SU-DHL-6 (cell line): ENCODE measurements around the gene MNS1.

ENCODE experiments used
- H2AFZ ChIP-seq: fragments of 200-600 bp; sonication (generic); 2 replicates; pipeline ENCODE4 v1.6.1; 2014; ENCODE audit warnings: low read depth, mild to moderate bottlenecking, moderate library complexity, mixed read lengths, antibody characterized with exemption, low read length; ENCODE audit not compliant: severe bottlenecking
- H3F3A ChIP-seq: fragments of 200-600 bp; shearing (Covaris generic); 2 replicates; pipeline ENCODE4 v1.6.0; 2016; ENCODE audit warnings: antibody characterized with exemption, mild to moderate bottlenecking; ENCODE audit not compliant: insufficient read depth
- H3K27ac ChIP-seq: fragments of 200-600 bp; sonication (generic); 2 replicates; pipeline ENCODE4 v1.5.1; 2016; ENCODE audit warnings: low read depth, mild to moderate bottlenecking, low read length, moderate library complexity, mixed read lengths
- H3K27me3 ChIP-seq: fragments of 200-600 bp; sonication (generic), shearing (Covaris generic); 2 replicates; pipeline ENCODE4 v1.6.0; 2014; ENCODE audit warnings: mild to moderate bottlenecking, low read length
- H3K36me3 ChIP-seq: fragments of 200-600 bp; sonication (generic); 2 replicates; pipeline ENCODE4 v1.6.1; 2014; ENCODE audit warnings: mild to moderate bottlenecking, low read length, mixed read lengths
- H3K4me2 ChIP-seq: fragments of 300-600, 200-600 bp; shearing (Covaris generic), sonication (generic); 2 replicates; pipeline ENCODE4 v1.6.0; 2014; ENCODE audit warnings: low read length, low read depth, mild to moderate bottlenecking; ENCODE audit not compliant: poor library complexity, severe bottlenecking
- H3K4me3 ChIP-seq: fragments of 200-600 bp; sonication (generic); 2 replicates; pipeline ENCODE4 v1.5.1; 2014; ENCODE audit warnings: antibody characterized with exemption, low read length, mild to moderate bottlenecking, mixed read lengths; ENCODE audit not compliant: insufficient read depth, poor library complexity, severe bottlenecking
- H3K79me2 ChIP-seq: fragments of 200-600 bp; sonication (generic); 2 replicates; pipeline ENCODE4 v1.6.1; 2014; ENCODE audit warnings: mild to moderate bottlenecking, low read length, moderate library complexity; ENCODE audit not compliant: insufficient read depth
- H3K9ac ChIP-seq: fragments of 200-600 bp; sonication (generic); 2 replicates; pipeline ENCODE4 v1.7.0; 2014; ENCODE audit warnings: mild to moderate bottlenecking, low read length
- H3K9me2 ChIP-seq: fragments of 200-600 bp; sonication (generic); replicated peaks from 2 replicates; pipeline ENCODE4 v1.6.1; 2014; ENCODE audit warnings: low read length; ENCODE audit not compliant: insufficient read depth
- H3K9me3 ChIP-seq: fragments of 200-600 bp; sonication (generic); 2 replicates; pipeline ENCODE4 v1.6.1; 2014; ENCODE audit warnings: low read length, mixed read lengths; ENCODE audit not compliant: insufficient read depth
- H4K20me1 ChIP-seq: fragments of 200-600 bp; sonication (generic); 2 replicates; pipeline ENCODE4 v1.6.1; 2014; ENCODE audit warnings: low read depth, mild to moderate bottlenecking, antibody characterized with exemption, low read length, moderate library complexity, mixed read lengths
- EZH2phosphoT487 ChIP-seq: fragments of 200-600 bp; sonication (generic), shearing (Covaris generic); conservative IDR thresholded peaks from 2 replicates; pipeline ENCODE4 v1.6.1; 2018; ENCODE audit warnings: mild to moderate bottlenecking, antibody characterized with exemption, low read length, moderate library complexity, mixed read lengths
- TF ChIP-seq, protein P1 (sequence below): fragments of 200-600 bp; sonication (generic); IDR thresholded peaks from one replicate; pipeline ENCODE4 v1.5.1; 2017; ENCODE audit warnings: antibody characterized with exemption, mild to moderate bottlenecking, low read length, moderate library complexity; ENCODE audit not compliant: insufficient read depth, poor library complexity, severe bottlenecking

MNS1 gene

GRCh38 chr15:56454836-56455235 lies 10.1 kb downstream of the MNS1 start:
- no peaks in the 10 kb centered on the region for H3K9me2 ChIP-seq
- no peak overlapping the region for H2AFZ ChIP-seq
- H3K9me3 ChIP-seq, result no peaks in the 10 kb centered on the region
- TF ChIP-seq EZH2phosphoT487, result no peak
- TF ChIP-seq, protein P1, sequence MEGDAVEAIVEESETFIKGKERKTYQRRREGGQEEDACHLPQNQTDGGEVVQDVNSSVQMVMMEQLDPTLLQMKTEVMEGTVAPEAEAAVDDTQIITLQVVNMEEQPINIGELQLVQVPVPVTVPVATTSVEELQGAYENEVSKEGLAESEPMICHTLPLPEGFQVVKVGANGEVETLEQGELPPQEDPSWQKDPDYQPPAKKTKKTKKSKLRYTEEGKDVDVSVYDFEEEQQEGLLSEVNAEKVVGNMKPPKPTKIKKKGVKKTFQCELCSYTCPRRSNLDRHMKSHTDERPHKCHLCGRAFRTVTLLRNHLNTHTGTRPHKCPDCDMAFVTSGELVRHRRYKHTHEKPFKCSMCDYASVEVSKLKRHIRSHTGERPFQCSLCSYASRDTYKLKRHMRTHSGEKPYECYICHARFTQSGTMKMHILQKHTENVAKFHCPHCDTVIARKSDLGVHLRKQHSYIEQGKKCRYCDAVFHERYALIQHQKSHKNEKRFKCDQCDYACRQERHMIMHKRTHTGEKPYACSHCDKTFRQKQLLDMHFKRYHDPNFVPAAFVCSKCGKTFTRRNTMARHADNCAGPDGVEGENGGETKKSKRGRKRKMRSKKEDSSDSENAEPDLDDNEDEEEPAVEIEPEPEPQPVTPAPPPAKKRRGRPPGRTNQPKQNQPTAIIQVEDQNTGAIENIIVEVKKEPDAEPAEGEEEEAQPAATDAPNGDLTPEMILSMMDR, result no peak
- no peak overlapping the region for H3K9ac ChIP-seq
- peaks cover 6% of the 10 kb centered on the region; the same call in 1 of the 2 replicates for H3K79me2 ChIP-seq
- no peak overlapping the region for H3K4me3 ChIP-seq
- H3K4me2 ChIP-seq, result no peak overlapping the region
- no peaks in the 10 kb centered on the region for H4K20me1 ChIP-seq
- H3K36me3 ChIP-seq, result peaks cover 13% of the 10 kb centered on the region
- no peaks in the 10 kb centered on the region; the same call in 1 of the 2 replicates for H3F3A ChIP-seq
- no peak overlapping the region for H3K27ac ChIP-seq
- H3K27me3 ChIP-seq, result no peaks in the 10 kb centered on the region

GRCh38 chr15:56445746-56446145 lies 19.2 kb downstream of the MNS1 start:
- H3K36me3 ChIP-seq, result peaks cover 26% of the 10 kb centered on the region
- no peaks in the 10 kb centered on the region; the same call in 1 of the 2 replicates for H3F3A ChIP-seq
- H2AFZ ChIP-seq, result no peak overlapping the region
- TF ChIP-seq, protein P1, result no peak
- no peak for TF ChIP-seq EZH2phosphoT487
- H4K20me1 ChIP-seq, result no peaks in the 10 kb centered on the region
- H3K27ac ChIP-seq, result no peak overlapping the region
- H3K9ac ChIP-seq, result no peak overlapping the region
- H3K4me3 ChIP-seq, result no peak overlapping the region
- no peaks in the 10 kb centered on the region for H3K27me3 ChIP-seq
- no peaks in the 10 kb centered on the region for H3K79me2 ChIP-seq
- H3K9me3 ChIP-seq, result no peaks in the 10 kb centered on the region
- H3K4me2 ChIP-seq, result no peak overlapping the region
- H3K9me2 ChIP-seq, result no peaks in the 10 kb centered on the region

GRCh38 chr15:56442354-56442753 lies 22.6 kb downstream of the MNS1 start:
- TF ChIP-seq, protein P1, result no peak
- no peak for TF ChIP-seq EZH2phosphoT487
- H3K9ac ChIP-seq, result no peak overlapping the region
- H4K20me1 ChIP-seq, result no peaks in the 10 kb centered on the region

More at GRCh38 chr15:56442354-56442753, 22.6 kb downstream of the MNS1 start:
- no peaks in the 10 kb centered on the region for H3K27me3 ChIP-seq
- H3K36me3 ChIP-seq, result peaks cover 31% of the 10 kb centered on the region
- H3K9me2 ChIP-seq, result no peaks in the 10 kb centered on the region
- H3K4me3 ChIP-seq, result no peak overlapping the region
- H3F3A ChIP-seq, result no peaks in the 10 kb centered on the region
- no peak overlapping the region for H3K4me2 ChIP-seq
- no peak overlapping the region for H2AFZ ChIP-seq
- H3K9me3 ChIP-seq, result no peaks in the 10 kb centered on the region
- no peaks in the 10 kb centered on the region for H3K79me2 ChIP-seq
- no peak overlapping the region for H3K27ac ChIP-seq
